GM12872 (cell line): Measurements from ENCODE around the gene GLRX3.

Experiments used
- CTCF ChIP-seq: IDR thresholded peaks from 3 replicates; pipeline ENCODE4 v1.5.1; 2011; ENCODE audit warnings: low read depth, mild to moderate bottlenecking, low read length, moderate library complexity; ENCODE audit not compliant: insufficient read depth

GLRX3 gene

GRCh38 chr10:130181858-130182257 lies 45.7 kb downstream of the GLRX3 start:
- no peak for TF ChIP-seq CTCF

- no peak for TF ChIP-seq CTCF
Observed at GRCh38 chr10:130185591-130185990, 49.4 kb downstream of the GLRX3 start.

GRCh38 chr10:130188195-130189175 lies 52.3 kb downstream of the GLRX3 start:
- TF ChIP-seq CTCF: no peak

GRCh38 chr10:130189608-130190054 lies 53.4 kb downstream of the GLRX3 start:
- TF ChIP-seq CTCF: no peak

- peak; percentile 98 for TF ChIP-seq CTCF
Observed at GRCh38 chr10:130190055-130190736, 54.0 kb downstream of the GLRX3 start.

GRCh38 chr10:130190737-130191115 lies 54.5 kb downstream of the GLRX3 start:
- TF ChIP-seq CTCF: no peak

- TF ChIP-seq CTCF: no peak
Observed at GRCh38 chr10:130191380-130191779, 55.2 kb downstream of the GLRX3 start.
